Endothelial cell of umbilical vein (primary cell): Measurements from ENCODE around the gene BLM. TPM values are rescaled to one million over a fixed set of nuclear protein-coding genes. Genes with fewer than 3 reads are reported as not detected.

Source experiments
- BruUV-seq: library from RNA; stranded (reverse); fragments of 400-500 nt; replicated peaks from 2 replicates; lab custom pipeline; 2021; lab: Mats Ljungman, UMichigan
- CTCF ChIA-PET: fragments of 300-600, 350-600 bp; sonication (Branson Sonifier 250); formaldehyde crosslinking; loops from one replicate; lab custom pipeline; 2021; ENCODE audit warnings: antibody characterized with exemption, inconsistent platforms; lab: Charles Lee
- POLR2A ChIA-PET: fragments of 300-600, 350-600 bp; sonication (Branson Sonifier 250); formaldehyde crosslinking; loops from one replicate; lab custom pipeline; 2021; ENCODE audit warnings: antibody characterized with exemption, inconsistent platforms; lab: Charles Lee
- DNase-seq: peaks from one replicate; pipeline ENCODE4 v3.0.0-alpha.2; 2011; ENCODE audit warnings: low read depth, low spot score
- FAIRE-seq: peaks from 2 replicates; lab custom pipeline; 2011; peaks lifted over from hg19 to GRCh38; lab: Jason Lieb, UNC
- H2AFZ ChIP-seq: 2 replicates; pipeline ENCODE4 v1.6.0; 2012; ENCODE audit warnings: low read depth, low read length, control low read depth, inconsistent platforms
- H3K27ac ChIP-seq: 2 replicates; pipeline ENCODE4 v1.5.1; 2011; ENCODE audit warnings: low read depth, mild to moderate bottlenecking, control low read depth, low read length, moderate library complexity; ENCODE audit not compliant: insufficient read depth
- H3K27me3 ChIP-seq, 2 experiments: 2 replicates each; pipeline versions ENCODE4 v1.6.0 to v1.6.1; 2011; ENCODE audit warnings: low read length in 2 of 2, mixed read lengths in 1 of 2; ENCODE audit not compliant: control insufficient read depth in 2 of 2, insufficient read depth in 2 of 2
- H3K36me3 ChIP-seq, 2 experiments: 2 replicates in 1 of 2; 3 replicates in 1 of 2; pipeline ENCODE4 v1.5.1; 2011; ENCODE audit warnings: low read length in 2 of 2, mild to moderate bottlenecking in 1 of 2, moderate library complexity in 1 of 2; ENCODE audit not compliant: control insufficient read depth in 2 of 2, insufficient read depth in 2 of 2; ENCODE audit errors: extremely low read depth in 1 of 2
- H3K4me1 ChIP-seq: 3 replicates; pipeline ENCODE4 v1.5.1; 2011; ENCODE audit warnings: mild to moderate bottlenecking, low read length; ENCODE audit not compliant: control insufficient read depth, insufficient read depth; ENCODE audit errors: extremely low read depth
- H3K4me2 ChIP-seq: 2 replicates; pipeline ENCODE4 v1.6.1; 2011; ENCODE audit warnings: low read length, control low read depth, mixed read lengths; ENCODE audit not compliant: insufficient read depth
- H3K4me3 ChIP-seq, 3 experiments: fragments of 200-600 bp in 1 of 3; sonication (generic), shearing (Covaris generic) in 1 of 3; replicated peaks in 1 of 3; 2 replicates each; pipeline ENCODE4 v1.5.1; 2011 to 2016; ENCODE audit warnings: control low read depth in 3 of 3, low read length in 3 of 3, mild to moderate bottlenecking in 2 of 3, inconsistent platforms in 1 of 3, low read depth in 1 of 3, moderate library complexity in 1 of 3; ENCODE audit not compliant: insufficient read depth in 1 of 3
- H3K79me2 ChIP-seq: 2 replicates; pipeline ENCODE4 v1.6.0; 2012; ENCODE audit warnings: low read length, inconsistent platforms; ENCODE audit not compliant: control insufficient read depth, insufficient read depth
- H3K9ac ChIP-seq: replicated peaks from 2 replicates; pipeline ENCODE3; 2011; ENCODE audit warnings: low read length, control low read depth; ENCODE audit not compliant: insufficient read depth; ENCODE audit errors: extremely low read depth
- H3K9me1 ChIP-seq: replicated peaks from 3 replicates; pipeline ENCODE4 v1.6.0; 2011; ENCODE audit warnings: mild to moderate bottlenecking, low read length; ENCODE audit not compliant: control insufficient read depth, insufficient read depth; ENCODE audit errors: extremely low read depth
- H3K9me3 ChIP-seq: replicated peaks from 2 replicates; pipeline ENCODE4 v1.5.1; 2012; ENCODE audit warnings: low read length, inconsistent platforms; ENCODE audit not compliant: control insufficient read depth, insufficient read depth
- H4K20me1 ChIP-seq: replicated peaks from 2 replicates; pipeline ENCODE3; 2011; ENCODE audit warnings: mild to moderate bottlenecking, low read length; ENCODE audit not compliant: control insufficient read depth, insufficient read depth; ENCODE audit errors: extremely low read depth
- EZH2 ChIP-seq: IDR thresholded peaks from 2 replicates; pipeline ENCODE4 v1.6.1; 2012; ENCODE audit warnings: borderline replicate concordance, low read depth, mild to moderate bottlenecking, moderate library complexity, low read length, inconsistent platforms; ENCODE audit not compliant: severe bottlenecking
- FOS ChIP-seq: IDR thresholded peaks from 2 replicates; pipeline ENCODE4 v1.6.1; 2011; ENCODE audit warnings: mild to moderate bottlenecking, low read length, moderate library complexity, borderline replicate concordance; ENCODE audit not compliant: insufficient read depth
- GATA2 ChIP-seq: IDR thresholded peaks from 2 replicates; pipeline ENCODE4 v1.7.0; 2011; ENCODE audit warnings: low read depth, mild to moderate bottlenecking, moderate library complexity, mixed read lengths, low read length; ENCODE audit not compliant: insufficient read length, insufficient read depth
- JUN ChIP-seq: IDR thresholded peaks from 2 replicates; pipeline ENCODE4 v1.6.1; 2011; ENCODE audit warnings: borderline replicate concordance, low read depth; ENCODE audit not compliant: insufficient read length, insufficient read depth
- MAX ChIP-seq: IDR thresholded peaks from 2 replicates; pipeline ENCODE4 v1.6.1; 2011; ENCODE audit not compliant: insufficient read depth, insufficient read length
- MYC ChIP-seq: IDR thresholded peaks from one replicate; pipeline ENCODE4 v1.6.1; 2011; ENCODE audit warnings: mild to moderate bottlenecking, low read depth, low read length
- POLR2A ChIP-seq: IDR thresholded peaks from 2 replicates; pipeline ENCODE4 v1.6.1; 2012; ENCODE audit warnings: low read depth, mild to moderate bottlenecking, control low read depth, low read length
- POLR2AphosphoS5 ChIP-seq: IDR thresholded peaks from 2 replicates; pipeline ENCODE4 v1.6.1; 2012; ENCODE audit warnings: low read depth, mild to moderate bottlenecking, control low read depth, low read length, moderate library complexity; ENCODE audit not compliant: insufficient read depth
- dilution Hi-C: fragments of 300-500 bp; cut with MboI; formaldehyde crosslinking; loops from one replicate; pipeline ENCODE4 v1.15.0; 2019; ENCODE audit warnings: low sequenced_read_pairs; ENCODE audit not compliant: extremely low pct_ligation_motif_present
- intact Hi-C: fragments of 100-400 bp; cut with micrococcal nuclease; formaldehyde crosslinking; loops from one replicate; pipeline ENCODE4 v1.10.0; 2022
- polyA plus RNA-seq, 4 experiments: library from polyadenylated mRNA; depleted of rRNA in 3 of 4; stranded (reverse) in 3 of 4; unstranded in 1 of 4; fragments of >200 nt; gene quantifications; 2 replicates each; pipeline versions ENCODE4 v1.2.1 to v1.2.3, GENCODE V29; 2011 to 2012; ENCODE audit warnings: missing spikeins in 1 of 4
- total RNA-seq: library from RNA; stranded (reverse); gene quantifications from 2 replicates; pipeline ENCODE4 v1.2.3, GENCODE V29; 2021
- TF ChIP-seq, protein P1 (sequence below), 2 donors: IDR thresholded peaks; 1 replicate in 1 of 2; 2 replicates in 1 of 2; pipeline ENCODE4 v1.5.1; 2011; ENCODE audit warnings: low read length in 2 of 2, mild to moderate bottlenecking in 2 of 2, moderate library complexity in 2 of 2, control low read depth in 1 of 2, inconsistent platforms in 1 of 2, low read depth in 1 of 2; ENCODE audit not compliant: insufficient read depth in 1 of 2; ENCODE audit errors: extremely low read depth in 1 of 2

Gene BLM
- total and polyA plus RNA-seq, 2 donors (not counting 3 experiments of a cell fraction or from before 2014, with no cell fraction given), result 3.8 to 17.3 TPM

GRCh38 chr15:90829126-90829525 is 112.0 kb downstream of the BLM start:
- Histone ChIP-seq H3K9me1 (no peaks in the 10 kb centered on the region), H3K36me3 (no peaks in the 10 kb centered on the region), H3K79me2 (no peaks in the 10 kb centered on the region), H3K4me3 (no peak overlapping the region), H4K20me1 (no peaks in the 10 kb centered on the region), H3K9me3 (no peaks in the 10 kb centered on the region), H3K4me1 (no peaks in the 10 kb centered on the region), H3K9ac (no peak overlapping the region), H3K4me2 (no peak overlapping the region), H3K27me3 (no peaks in the 10 kb centered on the region), H3K27ac (no peak overlapping the region), H2AFZ (no peak overlapping the region)
- dilution Hi-C loops, result no loop called here
- ChIA-PET POLR2A (no interaction called here), CTCF (interaction anchor here (1.1 kb wide), 1 partner anchor 181 kb away, joined by 3 read pairs; no protein-coding TSS in a partner anchor)
- TF ChIP-seq MYC (no peak), POLR2AphosphoS5 (no peak), GATA2 (no peak), POLR2A (no peak), EZH2 (no peak), FOS (no peak), MAX (no peak), JUN (no peak)
- TF ChIP-seq, protein P1, sequence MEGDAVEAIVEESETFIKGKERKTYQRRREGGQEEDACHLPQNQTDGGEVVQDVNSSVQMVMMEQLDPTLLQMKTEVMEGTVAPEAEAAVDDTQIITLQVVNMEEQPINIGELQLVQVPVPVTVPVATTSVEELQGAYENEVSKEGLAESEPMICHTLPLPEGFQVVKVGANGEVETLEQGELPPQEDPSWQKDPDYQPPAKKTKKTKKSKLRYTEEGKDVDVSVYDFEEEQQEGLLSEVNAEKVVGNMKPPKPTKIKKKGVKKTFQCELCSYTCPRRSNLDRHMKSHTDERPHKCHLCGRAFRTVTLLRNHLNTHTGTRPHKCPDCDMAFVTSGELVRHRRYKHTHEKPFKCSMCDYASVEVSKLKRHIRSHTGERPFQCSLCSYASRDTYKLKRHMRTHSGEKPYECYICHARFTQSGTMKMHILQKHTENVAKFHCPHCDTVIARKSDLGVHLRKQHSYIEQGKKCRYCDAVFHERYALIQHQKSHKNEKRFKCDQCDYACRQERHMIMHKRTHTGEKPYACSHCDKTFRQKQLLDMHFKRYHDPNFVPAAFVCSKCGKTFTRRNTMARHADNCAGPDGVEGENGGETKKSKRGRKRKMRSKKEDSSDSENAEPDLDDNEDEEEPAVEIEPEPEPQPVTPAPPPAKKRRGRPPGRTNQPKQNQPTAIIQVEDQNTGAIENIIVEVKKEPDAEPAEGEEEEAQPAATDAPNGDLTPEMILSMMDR (IDR thresholded peaks at IDR 0.05; ENCODE audit: extremely low read depth in 1 of 2, insufficient read depth in 1 of 2, low read depth in 1 of 2, low read length in 2 of 2), result no peak
- BruUV-seq, result no TSS peak
- FAIRE-seq (no peak), DNase-seq (no peak)
- intact Hi-C loops, result no loop called here
